HepG2 (cell line): ENCODE results near the gene GGT7. TPM values are rescaled to one million over a fixed set of nuclear protein-coding genes. Genes with fewer than 3 reads are reported as not detected.

Experiments used
- ARNTL ChIP-seq: sonication (generic); formaldehyde crosslinking; IDR thresholded peaks from 2 replicates; pipeline ENCODE4 v1.4.0; 2020; ENCODE audit warnings: mild to moderate bottlenecking, missing genetic modification reagents
- KDM2A ChIP-seq: sonication (generic); formaldehyde crosslinking; IDR thresholded peaks from 2 replicates; pipeline ENCODE4 v1.4.0; 2020; ENCODE audit warnings: low read depth, missing genetic modification reagents, borderline replicate concordance
- NR2F6 ChIP-seq, 2 experiments: IDR thresholded peaks; 2 replicates each; pipeline ENCODE4 v1.6.1; 2016; ENCODE audit warnings: antibody characterized with exemption in 1 of 2, mild to moderate bottlenecking in 1 of 2
- SMARCC2 ChIP-seq: fragments of 450-650 bp; IDR thresholded peaks from 2 replicates; pipeline ENCODE4 v1.6.1; 2017; ENCODE audit warnings: antibody characterized with exemption, mild to moderate bottlenecking
- ZBTB20 ChIP-seq: sonication (generic); formaldehyde crosslinking; IDR thresholded peaks from 2 replicates; pipeline ENCODE4 v1.8.1; 2023; ENCODE audit warnings: missing genetic modification reagents, low read depth, mild to moderate bottlenecking, borderline replicate concordance
- ZNF749 ChIP-seq: sonication (generic); formaldehyde crosslinking; IDR thresholded peaks from 2 replicates; pipeline ENCODE4 v1.8.0; 2022; ENCODE audit warnings: mild to moderate bottlenecking, missing genetic modification reagents, moderate library complexity, borderline replicate concordance
- polyA plus RNA-seq, 8 experiments: library from polyadenylated mRNA; depleted of rRNA in 3 of 8; stranded (reverse) in 7 of 8; unstranded in 1 of 8; fragments of >200 nt; fragmentation: Illumina TruSeq in 4 of 8; extraction: Trizol in 4 of 8; gene quantifications; 2 replicates each; pipeline versions ENCODE4 v1.2.1 to v1.2.3, GENCODE V29; 2011 to 2016; ENCODE audit warnings: low read depth in 4 of 8, missing spikeins in 1 of 8, mixed read lengths in 1 of 8; ENCODE audit not compliant: insufficient read depth in 1 of 8
- total RNA-seq, 5 experiments: library from RNA; depleted of rRNA; stranded (reverse); fragments of >200 nt; fragmentation: Illumina TruSeq; extraction: Trizol; gene quantifications; 2 replicates each; pipeline ENCODE4 v1.2.3, GENCODE V29; 2016; ENCODE audit warnings: low read depth in 1 of 5
- TF ChIP-seq, protein P1 (sequence below), 2 experiments: fragments of 450-650 bp in 1 of 2; sonication (generic) in 1 of 2; formaldehyde crosslinking in 1 of 2; IDR thresholded peaks; 2 replicates each; pipeline versions ENCODE4 v1.6.1 to v1.8.0; 2016 to 2022; ENCODE audit warnings: antibody characterized with exemption in 1 of 2, mild to moderate bottlenecking in 1 of 2, missing genetic modification reagents in 1 of 2
- TF ChIP-seq, protein P2 (sequence below): sonication (generic); formaldehyde crosslinking; IDR thresholded peaks from 2 replicates; pipeline ENCODE4 v1.4.0; 2020; ENCODE audit warnings: missing genetic modification reagents
- TF ChIP-seq, protein P3 (sequence below): sonication (generic); formaldehyde crosslinking; IDR thresholded peaks from 2 replicates; pipeline ENCODE4 v1.5.1; 2020; ENCODE audit warnings: missing genetic modification reagents, mild to moderate bottlenecking, borderline replicate concordance
- TF ChIP-seq, protein P4 (sequence below): sonication (generic); formaldehyde crosslinking; IDR thresholded peaks from 2 replicates; pipeline ENCODE4 v1.4.0; 2020; ENCODE audit warnings: missing genetic modification reagents; ENCODE audit errors: not compliant biosample characterization
- TF ChIP-seq, protein P5 (sequence below): sonication (generic); formaldehyde crosslinking; IDR thresholded peaks from 2 replicates; pipeline ENCODE4 v1.8.0; 2022; ENCODE audit warnings: missing genetic modification reagents, mild to moderate bottlenecking, borderline replicate concordance

The GGT7 gene
- total and polyA plus RNA-seq, 2 of the 13 experiments (the other 11 are each of a cell fraction or from before 2014, with no cell fraction given), result 6.6 to 23.0 TPM

DNA sequence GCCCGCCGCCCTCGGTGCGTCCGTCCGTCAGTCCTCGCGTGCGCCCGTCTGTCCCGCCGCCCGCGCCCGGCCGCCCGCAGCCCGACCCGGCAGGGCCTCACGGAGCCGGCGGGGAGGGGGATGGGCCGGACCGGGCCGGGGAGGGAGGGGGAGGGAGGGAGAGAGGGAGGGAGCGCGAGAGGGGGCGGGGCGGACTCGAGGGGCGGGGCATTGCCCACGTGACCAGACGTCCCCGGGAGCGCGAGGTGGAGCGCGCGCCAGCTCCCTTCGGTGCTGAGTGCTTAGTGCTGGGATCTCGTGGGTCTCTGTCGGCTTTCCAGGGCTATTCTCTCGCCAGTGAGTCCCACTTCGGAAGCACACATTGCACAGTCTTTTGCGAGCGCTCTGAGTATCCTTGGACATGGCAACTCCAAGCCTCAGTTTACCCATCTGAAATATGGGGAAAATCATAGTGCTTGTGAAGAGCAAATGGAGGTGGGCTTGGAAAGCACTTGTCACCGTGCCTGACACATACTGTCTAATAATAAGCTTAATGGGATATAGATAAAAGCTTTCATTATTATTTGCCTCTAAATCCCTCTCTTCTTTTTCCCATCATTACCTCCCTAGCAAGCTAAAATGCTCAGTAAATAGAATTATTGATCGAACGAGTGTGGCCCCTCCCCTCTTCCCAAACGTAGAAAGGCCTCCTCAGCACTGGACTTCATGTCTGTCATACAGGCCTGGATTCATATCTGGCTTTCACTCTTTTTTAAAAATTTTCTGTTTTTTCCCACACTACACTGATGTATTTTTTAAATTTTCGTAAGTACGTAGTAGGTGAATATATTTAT is 46.9 kb downstream of the GGT7 start, which contains the start of gene NCOA6 (continued):
- TF ChIP-seq, protein P1, sequence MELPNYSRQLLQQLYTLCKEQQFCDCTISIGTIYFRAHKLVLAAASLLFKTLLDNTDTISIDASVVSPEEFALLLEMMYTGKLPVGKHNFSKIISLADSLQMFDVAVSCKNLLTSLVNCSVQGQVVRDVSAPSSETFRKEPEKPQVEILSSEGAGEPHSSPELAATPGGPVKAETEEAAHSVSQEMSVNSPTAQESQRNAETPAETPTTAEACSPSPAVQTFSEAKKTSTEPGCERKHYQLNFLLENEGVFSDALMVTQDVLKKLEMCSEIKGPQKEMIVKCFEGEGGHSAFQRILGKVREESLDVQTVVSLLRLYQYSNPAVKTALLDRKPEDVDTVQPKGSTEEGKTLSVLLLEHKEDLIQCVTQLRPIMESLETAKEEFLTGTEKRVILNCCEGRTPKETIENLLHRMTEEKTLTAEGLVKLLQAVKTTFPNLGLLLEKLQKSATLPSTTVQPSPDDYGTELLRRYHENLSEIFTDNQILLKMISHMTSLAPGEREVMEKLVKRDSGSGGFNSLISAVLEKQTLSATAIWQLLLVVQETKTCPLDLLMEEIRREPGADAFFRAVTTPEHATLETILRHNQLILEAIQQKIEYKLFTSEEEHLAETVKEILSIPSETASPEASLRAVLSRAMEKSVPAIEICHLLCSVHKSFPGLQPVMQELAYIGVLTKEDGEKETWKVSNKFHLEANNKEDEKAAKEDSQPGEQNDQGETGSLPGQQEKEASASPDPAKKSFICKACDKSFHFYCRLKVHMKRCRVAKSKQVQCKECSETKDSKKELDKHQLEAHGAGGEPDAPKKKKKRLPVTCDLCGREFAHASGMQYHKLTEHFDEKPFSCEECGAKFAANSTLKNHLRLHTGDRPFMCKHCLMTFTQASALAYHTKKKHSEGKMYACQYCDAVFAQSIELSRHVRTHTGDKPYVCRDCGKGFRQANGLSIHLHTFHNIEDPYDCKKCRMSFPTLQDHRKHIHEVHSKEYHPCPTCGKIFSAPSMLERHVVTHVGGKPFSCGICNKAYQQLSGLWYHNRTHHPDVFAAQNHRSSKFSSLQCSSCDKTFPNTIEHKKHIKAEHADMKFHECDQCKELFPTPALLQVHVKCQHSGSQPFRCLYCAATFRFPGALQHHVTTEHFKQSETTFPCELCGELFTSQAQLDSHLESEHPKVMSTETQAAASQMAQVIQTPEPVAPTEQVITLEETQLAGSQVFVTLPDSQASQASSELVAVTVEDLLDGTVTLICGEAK (IDR thresholded peaks at IDR 0.05), result no peak
- TF ChIP-seq, protein P1 (CRISPR knock-in tag; IDR thresholded peaks at IDR 0.05), result no peak
- TF ChIP-seq, protein P2, sequence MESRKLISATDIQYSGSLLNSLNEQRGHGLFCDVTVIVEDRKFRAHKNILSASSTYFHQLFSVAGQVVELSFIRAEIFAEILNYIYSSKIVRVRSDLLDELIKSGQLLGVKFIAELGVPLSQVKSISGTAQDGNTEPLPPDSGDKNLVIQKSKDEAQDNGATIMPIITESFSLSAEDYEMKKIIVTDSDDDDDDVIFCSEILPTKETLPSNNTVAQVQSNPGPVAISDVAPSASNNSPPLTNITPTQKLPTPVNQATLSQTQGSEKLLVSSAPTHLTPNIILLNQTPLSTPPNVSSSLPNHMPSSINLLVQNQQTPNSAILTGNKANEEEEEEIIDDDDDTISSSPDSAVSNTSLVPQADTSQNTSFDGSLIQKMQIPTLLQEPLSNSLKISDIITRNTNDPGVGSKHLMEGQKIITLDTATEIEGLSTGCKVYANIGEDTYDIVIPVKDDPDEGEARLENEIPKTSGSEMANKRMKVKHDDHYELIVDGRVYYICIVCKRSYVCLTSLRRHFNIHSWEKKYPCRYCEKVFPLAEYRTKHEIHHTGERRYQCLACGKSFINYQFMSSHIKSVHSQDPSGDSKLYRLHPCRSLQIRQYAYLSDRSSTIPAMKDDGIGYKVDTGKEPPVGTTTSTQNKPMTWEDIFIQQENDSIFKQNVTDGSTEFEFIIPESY (CRISPR knock-in tag), result no peak
- TF ChIP-seq, protein P3, sequence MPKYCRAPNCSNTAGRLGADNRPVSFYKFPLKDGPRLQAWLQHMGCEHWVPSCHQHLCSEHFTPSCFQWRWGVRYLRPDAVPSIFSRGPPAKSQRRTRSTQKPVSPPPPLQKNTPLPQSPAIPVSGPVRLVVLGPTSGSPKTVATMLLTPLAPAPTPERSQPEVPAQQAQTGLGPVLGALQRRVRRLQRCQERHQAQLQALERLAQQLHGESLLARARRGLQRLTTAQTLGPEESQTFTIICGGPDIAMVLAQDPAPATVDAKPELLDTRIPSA (CRISPR knock-in tag), result 0 out of 2 replicates have a peak, but pooled peaks have one; percentile 32
- TF ChIP-seq, protein P4, sequence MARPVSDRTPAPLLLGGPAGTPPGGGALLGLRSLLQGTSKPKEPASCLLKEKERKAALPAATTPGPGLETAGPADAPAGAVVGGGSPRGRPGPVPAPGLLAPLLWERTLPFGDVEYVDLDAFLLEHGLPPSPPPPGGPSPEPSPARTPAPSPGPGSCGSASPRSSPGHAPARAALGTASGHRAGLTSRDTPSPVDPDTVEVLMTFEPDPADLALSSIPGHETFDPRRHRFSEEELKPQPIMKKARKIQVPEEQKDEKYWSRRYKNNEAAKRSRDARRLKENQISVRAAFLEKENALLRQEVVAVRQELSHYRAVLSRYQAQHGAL (CRISPR knock-in tag), result no peak
- TF ChIP-seq ARNTL (no peak; the same call in 1 of the 2 replicates), KDM2A (CRISPR knock-in tag) (peak; percentile 23; the same call in 1 of the 2 replicates), ZNF749 (CRISPR knock-in tag) (no peak; the same call in 1 of the 2 replicates), ZBTB20 (peak; percentile 68; the same call in 1 of the 2 replicates), SMARCC2 (no peak), NR2F6 (IDR thresholded peaks at IDR 0.05) (no peak), NR2F6 (CRISPR knock-in tag; IDR thresholded peaks at IDR 0.05) (no peak; the same call in 1 of the 2 replicates)
- TF ChIP-seq, protein P5, sequence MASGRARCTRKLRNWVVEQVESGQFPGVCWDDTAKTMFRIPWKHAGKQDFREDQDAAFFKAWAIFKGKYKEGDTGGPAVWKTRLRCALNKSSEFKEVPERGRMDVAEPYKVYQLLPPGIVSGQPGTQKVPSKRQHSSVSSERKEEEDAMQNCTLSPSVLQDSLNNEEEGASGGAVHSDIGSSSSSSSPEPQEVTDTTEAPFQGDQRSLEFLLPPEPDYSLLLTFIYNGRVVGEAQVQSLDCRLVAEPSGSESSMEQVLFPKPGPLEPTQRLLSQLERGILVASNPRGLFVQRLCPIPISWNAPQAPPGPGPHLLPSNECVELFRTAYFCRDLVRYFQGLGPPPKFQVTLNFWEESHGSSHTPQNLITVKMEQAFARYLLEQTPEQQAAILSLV (CRISPR knock-in tag), result no peak
